GM18951 (cell line): Measurements from ENCODE around the gene TFEB.

Experiments
- POLR2A ChIP-seq: IDR thresholded peaks from 4 replicates; pipeline ENCODE4 v1.6.1; 2011; ENCODE audit warnings: mild to moderate bottlenecking; ENCODE audit not compliant: insufficient read length, insufficient read depth; ENCODE audit errors: extremely low read depth
- in situ Hi-C: fragments of 300-500 bp; cut with MboI; formaldehyde crosslinking; loops from one replicate; pipeline ENCODE4 v1.12.0; 2022; ENCODE audit warnings: low sequenced_read_pairs, mixed read lengths, inconsistent platforms; ENCODE audit not compliant: unreplicated experiment

Gene TFEB

GRCh38 chr6:41696788-41697187 lies 38.6 kb downstream of the TFEB start:
- in situ Hi-C loops, result no loop called here
- TF ChIP-seq POLR2A, result no peak

DNA sequence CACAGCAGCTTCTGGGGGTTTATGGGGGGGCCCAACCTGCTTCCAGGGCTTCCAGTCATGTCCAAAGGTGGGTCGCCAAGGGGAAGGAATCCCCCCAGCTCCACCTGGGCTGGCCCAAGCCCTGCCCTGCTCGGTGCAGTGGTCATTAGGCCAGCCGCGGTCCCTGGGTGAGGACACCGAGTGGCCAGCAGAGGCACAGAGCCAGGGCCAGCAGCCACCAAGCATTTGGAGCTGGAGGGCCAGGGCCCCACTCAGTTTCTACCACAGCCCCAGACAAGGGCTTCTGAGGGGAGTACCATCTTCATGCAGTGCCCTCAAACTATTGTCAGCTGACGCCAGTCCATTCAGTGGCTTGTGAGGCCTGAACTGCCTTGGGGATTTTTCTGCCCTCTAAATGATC lies 39.6 kb downstream of the TFEB start:
- in situ Hi-C loops, result no loop called here
- TF ChIP-seq POLR2A, result no peak

GRCh38 chr6:41694815-41695526 lies 40.4 kb downstream of the TFEB start:
- in situ Hi-C loops, result no loop called here

GRCh38 chr6:41693281-41694240 lies 41.8 kb downstream of the TFEB start:
- TF ChIP-seq POLR2A, result no peak
- in situ Hi-C loops, result no loop called here

More at GRCh38 chr6:41694815-41695526, 40.4 kb downstream of the TFEB start:
- TF ChIP-seq POLR2A, result no peak

- in situ Hi-C loops, result no loop called here
- no peak for TF ChIP-seq POLR2A
Measured at GRCh38 chr6:41692730-41693129, 42.7 kb downstream of the TFEB start.

DNA sequence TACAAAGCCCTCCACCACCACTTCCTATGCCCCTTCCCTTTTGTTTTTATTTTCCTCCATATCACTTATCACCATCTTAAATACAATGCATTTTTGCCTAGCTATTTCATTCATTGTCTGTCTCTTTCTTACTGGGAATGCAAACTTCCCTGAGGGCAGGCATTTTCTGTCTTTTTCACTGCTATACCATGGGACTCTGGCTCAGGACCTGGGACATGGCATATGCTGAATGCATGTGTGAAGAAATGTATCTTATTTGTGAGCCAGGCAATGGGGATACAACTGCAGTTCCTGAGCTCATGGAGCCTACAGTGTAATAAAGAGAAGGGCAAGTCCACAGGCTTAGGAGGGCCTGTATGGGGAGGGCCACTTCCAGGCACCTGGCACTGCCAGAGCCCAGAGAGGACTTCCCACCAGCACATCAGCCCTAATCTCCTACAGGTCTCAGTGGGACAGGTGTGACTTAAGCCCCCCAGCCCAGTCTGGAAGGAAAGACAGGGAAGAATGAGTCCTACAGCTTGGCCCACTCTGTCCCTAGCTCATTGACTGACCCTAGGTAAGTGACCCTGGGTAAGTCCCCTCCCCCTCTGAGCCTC lies 43.2 kb downstream of the TFEB start:
- TF ChIP-seq POLR2A, result no peak
- in situ Hi-C loops, result no loop called here

DNA sequence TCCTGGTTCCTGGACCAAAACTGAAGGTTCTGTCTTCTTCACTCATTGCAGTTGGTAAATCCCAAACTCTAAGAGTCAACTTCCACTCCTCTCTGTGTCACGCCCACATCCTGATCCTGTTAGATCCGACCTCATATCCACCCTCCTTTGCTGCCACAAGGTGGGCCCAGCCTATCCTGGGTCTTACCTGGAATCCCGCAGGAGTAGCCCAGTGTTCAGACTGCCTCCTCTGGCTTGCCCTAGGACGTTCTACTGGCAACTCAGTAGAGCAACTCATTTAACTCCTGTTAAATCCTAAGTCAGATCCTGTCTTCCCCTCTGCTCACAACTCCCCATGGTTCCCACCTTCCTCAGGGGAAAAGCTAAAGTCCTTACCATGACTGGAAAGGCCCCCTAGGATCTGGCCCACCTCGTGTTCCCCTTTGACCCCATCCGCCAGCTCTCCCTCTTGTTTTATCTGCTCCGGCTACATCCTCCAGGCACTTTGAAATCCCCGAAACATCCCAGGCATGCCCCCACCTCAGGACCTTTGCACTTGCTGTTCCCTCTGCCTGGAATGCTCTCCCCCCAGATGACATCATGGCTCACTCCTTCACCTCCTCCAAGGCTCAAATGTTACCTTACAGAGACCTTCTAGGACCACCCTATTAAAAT lies 43.9 kb downstream of the TFEB start:
- in situ Hi-C loops, result no loop called here
- TF ChIP-seq POLR2A, result no peak

DNA sequence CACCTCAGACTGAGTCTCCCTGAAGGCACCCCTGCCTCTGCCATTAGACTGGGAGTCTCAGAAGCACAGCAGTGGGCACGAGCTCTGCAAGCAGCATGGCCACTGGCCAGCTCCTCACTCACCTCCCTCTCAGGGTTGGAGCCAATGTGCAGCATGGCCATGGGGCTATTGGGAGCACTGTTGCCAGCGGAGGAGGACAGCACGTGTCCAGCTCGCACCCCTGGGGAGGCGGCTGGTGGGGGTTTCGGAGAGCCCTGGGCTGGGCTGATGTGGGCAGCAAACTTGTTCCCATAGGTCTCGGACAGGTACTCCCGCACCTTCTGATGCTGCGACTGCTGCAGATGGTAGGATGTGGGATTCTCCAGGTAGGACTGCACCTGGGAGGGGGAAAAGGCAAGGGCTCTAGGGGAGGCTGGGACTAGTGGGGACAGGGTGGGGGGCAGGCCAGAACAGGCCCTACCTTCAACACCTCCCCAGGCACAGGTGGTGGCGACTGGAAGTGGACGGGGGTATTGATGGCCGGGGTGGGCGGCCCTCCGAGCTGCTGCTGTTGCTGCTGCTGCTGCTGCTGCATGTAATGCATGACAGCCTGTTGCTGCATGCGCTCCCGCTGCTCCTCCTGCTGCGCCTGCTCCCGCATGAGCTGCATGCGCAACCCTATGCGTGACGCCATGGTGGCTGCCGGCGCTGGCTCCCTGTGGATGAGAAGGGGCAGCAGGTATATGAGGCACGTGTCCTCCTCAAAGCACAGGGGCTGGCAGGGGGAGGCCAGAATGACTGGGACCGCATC lies 44.7 kb downstream of the TFEB start:
- TF ChIP-seq POLR2A, result no peak
- in situ Hi-C loops, result no loop called here

GRCh38 chr6:41689171-41690008 lies 46.0 kb downstream of the TFEB start:
- TF ChIP-seq POLR2A, result no peak
- in situ Hi-C loops, result no loop called here

DNA sequence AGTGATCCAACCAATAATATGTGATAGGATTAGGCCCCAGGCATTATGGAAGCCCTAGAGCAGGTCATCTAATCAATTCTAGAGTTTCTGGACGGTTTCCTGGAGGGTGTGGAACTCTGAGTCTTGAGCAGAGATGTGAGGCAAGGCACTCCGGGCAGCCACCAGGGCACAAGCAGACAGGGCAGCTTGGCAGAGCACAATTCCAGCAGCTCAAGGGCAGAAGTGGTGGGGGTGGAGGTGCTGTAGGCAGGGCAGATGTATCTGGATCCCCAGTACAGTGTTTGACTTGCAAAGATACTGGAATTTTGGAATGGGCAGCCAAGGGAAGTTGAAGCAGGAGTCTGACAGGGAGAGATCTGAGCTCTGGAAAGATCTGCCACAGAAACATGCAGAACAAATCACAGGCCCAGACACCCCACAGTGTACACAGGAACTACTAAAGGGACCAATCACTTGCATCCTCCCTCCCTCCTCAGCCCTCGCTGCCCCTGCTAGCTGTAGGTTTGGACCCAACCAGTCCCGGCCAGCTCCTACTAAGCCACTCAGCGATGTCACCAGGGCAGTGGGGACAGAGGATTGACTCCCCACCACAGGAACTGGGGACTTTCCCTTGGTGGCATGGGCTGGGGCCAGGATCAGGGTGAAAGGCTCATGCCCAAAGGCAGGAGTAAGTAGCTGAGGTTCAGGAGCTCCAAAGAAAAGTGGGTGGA lies 47.0 kb downstream of the TFEB start:
- TF ChIP-seq POLR2A, result no peak
- in situ Hi-C loops, result no loop called here

DNA sequence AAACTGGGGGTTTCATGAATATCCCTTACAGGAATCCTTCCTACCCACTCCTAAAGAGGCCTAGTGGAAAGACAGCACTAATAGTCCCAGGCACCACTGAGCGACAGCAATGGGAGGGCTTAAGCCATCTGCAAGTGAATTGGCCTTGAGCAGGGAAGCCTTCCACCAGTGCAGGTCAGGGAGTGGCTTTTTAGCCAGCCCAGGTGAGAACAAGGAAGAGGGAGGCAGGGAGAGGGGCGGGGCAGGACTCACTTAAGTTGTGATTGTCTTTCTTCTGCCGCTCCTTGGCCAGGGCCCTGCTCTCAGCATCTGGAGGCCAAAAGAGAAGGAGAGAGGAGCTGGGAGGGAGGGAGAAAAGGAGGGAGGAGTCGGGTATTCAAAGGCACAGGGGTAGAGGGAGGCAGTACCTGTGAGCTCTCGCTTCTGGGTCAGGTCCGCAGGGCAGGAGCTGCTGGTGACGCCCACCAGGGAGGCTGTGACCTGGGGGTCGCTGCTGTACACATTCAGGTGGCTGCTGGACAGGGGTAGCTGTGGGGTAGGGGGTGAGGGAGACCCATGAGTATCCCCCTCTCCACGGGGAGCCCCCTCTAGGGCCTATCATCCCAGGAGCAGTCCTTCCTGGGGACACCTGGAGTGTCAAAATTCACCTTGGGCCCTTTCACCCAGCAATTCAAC lies 47.8 kb downstream of the TFEB start:
- in situ Hi-C loops, result no loop called here
- TF ChIP-seq POLR2A, result no peak
